Activated effector memory CD4-positive, alpha-beta T cell treated with Interleukin-2 at 50 U/mL for 16 hours (primary cell): ENCODE measurements around the gene GLP2R.

Experiments used
- DNase-seq: peaks from one replicate; pipeline ENCODE4 v3.0.0-alpha.2; 2020

The GLP2R gene

GRCh38 chr17:9814337-9814945 is 11.3 kb upstream of the GLP2R start:
- no peak for DNase-seq

GRCh38 chr17:9816472-9816871 is 9.3 kb upstream of the GLP2R start:
- DNase-seq = no peak

GRCh38 chr17:9817086-9817485 is 8.6 kb upstream of the GLP2R start:
- no peak for DNase-seq

GRCh38 chr17:9818760-9819159 is 7.0 kb upstream of the GLP2R start:
- no peak for DNase-seq

GRCh38 chr17:9820448-9820847 is 5.3 kb upstream of the GLP2R start:
- no peak for DNase-seq

- no peak for DNase-seq
Measured at GRCh38 chr17:9821921-9822320, 3.8 kb upstream of the GLP2R start, which contains the start of gene GSG1L2. Gene GSG1L2, minus strand, starts transcription at chr17:9822079. Its CDS starts 8 bp downstream, at chr17:9822071.

GRCh38 chr17:9824094-9824493 is 1.6 kb upstream of the GLP2R start:
- no peak for DNase-seq

- no peak for DNase-seq
Measured at GRCh38 chr17:9824797-9825338, 856 bp upstream of the GLP2R start.

- no peak for DNase-seq
Measured at GRCh38 chr17:9828296-9829295, 2.9 kb downstream of the GLP2R start.

GRCh38 chr17:9829343-9829742 is 3.6 kb downstream of the GLP2R start:
- DNase-seq = no peak

GRCh38 chr17:9830711-9831110 is 5.0 kb downstream of the GLP2R start:
- DNase-seq = no peak

GRCh38 chr17:9833922-9834321 is 8.2 kb downstream of the GLP2R start:
- no peak for DNase-seq

GRCh38 chr17:9837551-9838471 is 12.1 kb downstream of the GLP2R start:
- DNase-seq = no peak

- DNase-seq = no peak
Measured at GRCh38 chr17:9839433-9839832, 13.7 kb downstream of the GLP2R start.

- no peak for DNase-seq
Measured at GRCh38 chr17:9842057-9842758, 16.5 kb downstream of the GLP2R start.

GRCh38 chr17:9843152-9844010 is 17.7 kb downstream of the GLP2R start:
- DNase-seq = no peak

- no peak for DNase-seq
Measured at GRCh38 chr17:9844153-9844552, 18.4 kb downstream of the GLP2R start.

- DNase-seq = no peak
Measured at GRCh38 chr17:9845306-9845705, 19.6 kb downstream of the GLP2R start.

- DNase-seq = no peak
Measured at GRCh38 chr17:9850151-9850550, 24.4 kb downstream of the GLP2R start.

- DNase-seq = no peak
Measured at GRCh38 chr17:9854255-9854654, 28.5 kb downstream of the GLP2R start.

GRCh38 chr17:9855036-9855435 is 29.3 kb downstream of the GLP2R start:
- no peak for DNase-seq
